ENCODE measurements around the gene C1orf198. TPM values are rescaled to one million over a fixed set of nuclear protein-coding genes. Genes with fewer than 3 reads are reported as not detected.

C1orf198 gene
- total and polyA plus RNA-seq, 2 of the 4 experiments (the other 2 are of a cell fraction), result 67.4 to 76.2 TPM

GRCh38 chr1:230820568-230820967 lies 47.8 kb downstream of the C1orf198 start:
- ChIA-PET POLR2A (ENCODE audit: unreplicated experiment) (no interaction called here), CTCF (no interaction called here)
- Histone ChIP-seq H4K20me1 (ENCODE audit: insufficient read depth, low read length) (peaks cover 5% of the 10 kb centered on the region; the same call in 1 of the 2 replicates), H2AK5ac (ENCODE audit: low read depth, low read length) (no peak overlapping the region), H2BK20ac (ENCODE audit: low read depth, low read length) (no peak overlapping the region), H3K4me3 (ENCODE audit: insufficient read depth, low read depth, low read length) (no peak overlapping the region), H3K14ac (replicated peaks; ENCODE audit: low read depth, low read length) (no peak overlapping the region), H3K27ac (ENCODE audit: insufficient read depth, low read length) (no peak overlapping the region), H3K4me2 (ENCODE audit: low read depth, low read length) (no peak overlapping the region), H4K8ac (ENCODE audit: low read depth in 2 of 2, low read length in 2 of 2) (no peak overlapping the region), H3K4ac (ENCODE audit: low read depth, low read length) (no peak overlapping the region), H3K56ac (ENCODE audit: extremely low read depth, insufficient read depth, low read length) (no peak overlapping the region), H2AFZ (replicated peaks; ENCODE audit: low read length, poor library complexity) (no peak overlapping the region), H2BK120ac (ENCODE audit: low read depth, low read length) (no peak overlapping the region), H4K5ac (ENCODE audit: low read depth, low read length) (no peak overlapping the region), H3K9ac (ENCODE audit: low read depth, low read length) (no peak overlapping the region), H3K9me1 (ENCODE audit: insufficient read depth, low read length) (peaks cover 13% of the 10 kb centered on the region; the same call in 1 of the 2 replicates), H2BK15ac (ENCODE audit: low read depth, low read length) (no peak overlapping the region), H4K91ac (ENCODE audit: insufficient read depth, low read depth, low read length) (no peak overlapping the region), H3K79me1 (ENCODE audit: low read depth in 1 of 2, low read length in 2 of 2) (no peaks in the 10 kb centered on the region; a peak in 1 of 4 replicates), H3K4me1 (ENCODE audit: control insufficient read depth, insufficient read depth, low read length) (peaks cover 9% of the 10 kb centered on the region), H3K23ac (ENCODE audit: low read depth, low read length) (no peak overlapping the region), H2BK5ac (ENCODE audit: low read depth, low read length, poor library complexity, severe bottlenecking) (no peak overlapping the region), H2AK9ac (replicated peaks; ENCODE audit: low read depth, low read length, poor library complexity) (no peak overlapping the region), H3K18ac (ENCODE audit: low read depth, low read length) (no peak overlapping the region), H3K36me3 (ENCODE audit: control insufficient read depth, insufficient read depth, low read length) (no peaks in the 10 kb centered on the region), H3K27me3 (ENCODE audit: control insufficient read depth, insufficient read depth, low read length) (no peaks in the 10 kb centered on the region), H3K9me3 (ENCODE audit: control insufficient read depth, insufficient read depth, low read length) (no peaks in the 10 kb centered on the region)
- TF ChIP-seq RAD21 (IDR thresholded peaks at IDR 0.05; ENCODE audit: low read length), result no peak
- TF ChIP-seq MAZ (IDR thresholded peaks at IDR 0.05; ENCODE audit: borderline replicate concordance, low read depth, low read length), result no peak
- no peak for TF ChIP-seq CHD1 (IDR thresholded peaks at IDR 0.05; ENCODE audit: low read depth, low read length)
- TF ChIP-seq MAFK (IDR thresholded peaks at IDR 0.05; ENCODE audit: low read depth, low read length), result no peak
- no peak for TF ChIP-seq RCOR1 (IDR thresholded peaks at IDR 0.05; ENCODE audit: insufficient replicate concordance, low read length)
- no peak for TF ChIP-seq SMC3 (IDR thresholded peaks at IDR 0.05; ENCODE audit: low read depth, low read length)
- no peak for TF ChIP-seq BHLHE40 (IDR thresholded peaks at IDR 0.05; ENCODE audit: low read depth, low read length)
- TF ChIP-seq ELK1 (IDR thresholded peaks at IDR 0.05; ENCODE audit: borderline replicate concordance, low read depth, low read length), result no peak
- TF ChIP-seq CEBPB (IDR thresholded peaks at IDR 0.05; ENCODE audit: low read depth, low read length), result no peak
- no peak for TF ChIP-seq CTCF (conservative IDR thresholded peaks at IDR 0.05; ENCODE audit: low read depth, low read length)
- no peak for TF ChIP-seq USF2 (IDR thresholded peaks at IDR 0.05; ENCODE audit: low read depth, low read length)
- no peak for TF ChIP-seq FOS (IDR thresholded peaks at IDR 0.05; ENCODE audit: low read depth, low read length)
- intact Hi-C loops (cut with micrococcal nuclease), result no loop called here
- dilution Hi-C loops (cut with HindIII; ENCODE audit: low sequenced_read_pairs, unreplicated experiment), result no loop called here
- DNase-seq (no peak), ATAC-seq (ENCODE audit: low read depth) (no peak)
- in situ Hi-C loops (cut with MboI; ENCODE audit: low sequenced_read_pairs), result no loop called here
- BruUV-seq (replicated peaks), result no TSS peak
- WGBS, 2 experiments (ENCODE audit: extremely low coverage in 2 of 2, insufficient read length in 1 of 2), result 61% methylated on average over 2 of the region's 4 CpGs; no CpG with 5 or more reads in 1 of the 2 experiments

Data from IMR-90 (cell line).